ENCODE measurements around the gene GPER1.

GPER1 gene

DNA sequence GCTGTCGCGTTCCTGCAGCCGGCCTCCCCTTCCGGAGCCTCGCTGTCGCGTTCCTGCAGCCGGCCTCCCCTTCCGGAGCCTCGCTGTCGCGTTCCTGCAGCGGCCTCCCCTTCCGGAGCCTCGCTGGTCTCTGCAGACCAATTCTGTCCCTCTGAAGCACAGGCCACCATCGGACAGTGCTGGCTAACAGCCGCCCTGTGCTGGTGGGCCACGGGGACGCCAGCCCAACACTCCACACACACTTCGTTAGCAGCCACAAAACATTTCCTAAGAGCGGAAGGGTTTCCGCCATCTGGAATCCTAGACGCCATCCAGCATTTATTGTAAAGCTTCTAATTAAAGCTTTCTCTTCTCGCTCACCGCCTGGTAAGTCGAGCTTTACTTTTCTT, 11.2 kb downstream of the GPER1 start:
- peaks cover 12% of the 10 kb centered on the region for H3K36me3 ChIP-seq (ENCODE audit: control insufficient read depth, insufficient read depth, low read length)
- H3K27me3 ChIP-seq (replicated peaks; ENCODE audit: control insufficient read depth, insufficient read depth, low read length) = no peaks in the 10 kb centered on the region
- no peak for DNase-seq (ENCODE audit: extremely low read depth, insufficient read length)
- peak overlapping the region; percentile 67 for H3K4me3 ChIP-seq (replicated peaks; ENCODE audit: low read depth, low read length)
- TF ChIP-seq, protein P1, sequence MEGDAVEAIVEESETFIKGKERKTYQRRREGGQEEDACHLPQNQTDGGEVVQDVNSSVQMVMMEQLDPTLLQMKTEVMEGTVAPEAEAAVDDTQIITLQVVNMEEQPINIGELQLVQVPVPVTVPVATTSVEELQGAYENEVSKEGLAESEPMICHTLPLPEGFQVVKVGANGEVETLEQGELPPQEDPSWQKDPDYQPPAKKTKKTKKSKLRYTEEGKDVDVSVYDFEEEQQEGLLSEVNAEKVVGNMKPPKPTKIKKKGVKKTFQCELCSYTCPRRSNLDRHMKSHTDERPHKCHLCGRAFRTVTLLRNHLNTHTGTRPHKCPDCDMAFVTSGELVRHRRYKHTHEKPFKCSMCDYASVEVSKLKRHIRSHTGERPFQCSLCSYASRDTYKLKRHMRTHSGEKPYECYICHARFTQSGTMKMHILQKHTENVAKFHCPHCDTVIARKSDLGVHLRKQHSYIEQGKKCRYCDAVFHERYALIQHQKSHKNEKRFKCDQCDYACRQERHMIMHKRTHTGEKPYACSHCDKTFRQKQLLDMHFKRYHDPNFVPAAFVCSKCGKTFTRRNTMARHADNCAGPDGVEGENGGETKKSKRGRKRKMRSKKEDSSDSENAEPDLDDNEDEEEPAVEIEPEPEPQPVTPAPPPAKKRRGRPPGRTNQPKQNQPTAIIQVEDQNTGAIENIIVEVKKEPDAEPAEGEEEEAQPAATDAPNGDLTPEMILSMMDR (IDR thresholded peaks at IDR 0.05; ENCODE audit: insufficient read depth, low read length, poor library complexity, severe bottlenecking) = no peak

DNA sequence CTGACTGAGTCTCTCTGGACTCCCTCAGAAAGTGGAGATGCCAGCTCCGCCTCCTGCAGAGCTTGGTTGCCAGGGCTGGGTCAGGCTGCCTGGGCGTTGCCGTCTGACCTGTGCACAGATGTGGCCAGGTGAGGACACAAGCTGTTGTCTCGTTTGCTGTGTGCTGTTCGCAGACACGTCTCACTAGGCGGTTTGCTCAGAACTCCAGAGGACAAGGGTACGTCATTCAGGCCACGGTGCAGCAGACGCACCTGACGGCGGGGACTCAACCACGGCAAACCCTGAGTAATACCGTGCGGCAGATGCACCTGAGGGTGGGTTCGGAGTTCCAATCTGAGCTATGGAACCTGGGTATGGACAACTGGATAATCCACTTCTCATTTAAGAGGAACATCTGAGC, 11.7 kb downstream of the GPER1 start:
- H3K27me3 ChIP-seq (replicated peaks; ENCODE audit: control insufficient read depth, insufficient read depth, low read length) = no peaks in the 10 kb centered on the region
- DNase-seq (ENCODE audit: extremely low read depth, insufficient read length) = no peak

DNA sequence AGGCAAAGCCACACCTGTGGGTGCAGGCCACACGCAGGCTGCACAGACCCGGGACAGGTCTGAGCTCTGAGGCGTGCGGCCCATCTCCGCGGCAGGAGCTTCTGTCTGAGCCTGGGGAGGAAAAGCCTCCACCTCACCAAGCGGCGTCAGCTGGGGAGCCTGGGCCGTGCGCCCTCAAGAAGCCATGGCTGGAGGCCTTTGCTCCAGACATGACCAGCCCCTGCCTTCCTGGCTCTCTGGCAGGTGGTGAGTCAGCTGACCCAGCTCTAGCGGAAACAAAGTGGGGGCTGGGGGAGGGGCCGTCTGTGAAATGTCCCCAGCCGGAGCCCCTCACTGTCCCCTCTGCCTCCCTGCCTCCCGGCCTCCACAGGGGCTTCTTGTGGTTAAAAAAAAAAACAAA, 12.5 kb downstream of the GPER1 start:
- Histone ChIP-seq H3K27me3 (replicated peaks; ENCODE audit: control insufficient read depth, insufficient read depth, low read length) (no peaks in the 10 kb centered on the region), H3K4me3 (replicated peaks; ENCODE audit: low read depth, low read length) (peak overlapping the region; percentile 67; the same call in 1 of the 2 replicates), H3K36me3 (ENCODE audit: control insufficient read depth, insufficient read depth, low read length) (peaks cover 11% of the 10 kb centered on the region)
- no peak for DNase-seq (ENCODE audit: extremely low read depth, insufficient read length)
- TF ChIP-seq, protein P1 (IDR thresholded peaks at IDR 0.05; ENCODE audit: insufficient read depth, low read length, poor library complexity, severe bottlenecking) = no peak

More for the DNA sequence above, 11.7 kb downstream of the GPER1 start:
- H3K36me3 ChIP-seq (ENCODE audit: control insufficient read depth, insufficient read depth, low read length) = peaks cover 11% of the 10 kb centered on the region
- peak overlapping the region; percentile 67 for H3K4me3 ChIP-seq (replicated peaks; ENCODE audit: low read depth, low read length)
- TF ChIP-seq, protein P1 (IDR thresholded peaks at IDR 0.05; ENCODE audit: insufficient read depth, low read length, poor library complexity, severe bottlenecking) = no peak

DNA sequence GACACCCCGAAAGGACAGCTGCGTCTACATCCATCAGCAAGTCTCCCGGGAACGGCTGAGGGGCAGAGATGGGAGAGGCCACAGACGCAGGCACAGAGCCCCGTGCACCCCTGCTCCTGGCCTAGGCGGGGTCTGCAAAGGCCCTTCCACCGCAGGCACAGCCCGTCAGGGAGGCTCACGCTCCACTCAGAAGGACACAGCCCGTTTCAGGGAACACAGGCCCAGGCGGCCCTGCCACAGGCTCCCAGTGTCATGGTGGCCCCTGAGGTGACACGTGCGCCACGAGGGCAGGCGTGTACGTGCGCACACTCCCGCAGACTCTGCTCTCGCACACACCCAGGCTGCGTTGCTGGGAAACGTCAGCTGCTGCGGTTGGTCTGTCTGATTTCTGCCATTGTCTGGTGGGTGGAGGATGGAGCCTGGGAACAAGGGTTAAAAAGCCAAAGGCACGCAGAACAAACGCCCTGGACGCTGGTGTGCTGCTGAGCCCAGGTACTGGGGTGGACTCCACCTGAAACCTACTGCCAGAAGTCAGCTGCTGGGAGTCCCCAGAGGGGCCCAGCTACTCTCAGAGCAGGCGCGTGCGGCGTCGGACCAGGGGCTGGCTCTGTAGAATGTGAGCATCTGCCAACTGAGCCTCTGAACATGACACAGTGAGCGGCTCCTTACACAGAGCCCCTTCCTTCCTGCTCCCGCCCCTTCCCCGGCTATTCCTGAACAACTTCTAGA, 13.1 kb downstream of the GPER1 start:
- peaks cover 11% of the 10 kb centered on the region for H3K36me3 ChIP-seq (ENCODE audit: control insufficient read depth, insufficient read depth, low read length)
- no peak for DNase-seq (ENCODE audit: extremely low read depth, insufficient read length)
- TF ChIP-seq, protein P1 (IDR thresholded peaks at IDR 0.05; ENCODE audit: insufficient read depth, low read length, poor library complexity, severe bottlenecking) = no peak
- H3K4me3 ChIP-seq (replicated peaks; ENCODE audit: low read depth, low read length) = no peak overlapping the region
- no peaks in the 10 kb centered on the region for H3K27me3 ChIP-seq (replicated peaks; ENCODE audit: control insufficient read depth, insufficient read depth, low read length)

DNA sequence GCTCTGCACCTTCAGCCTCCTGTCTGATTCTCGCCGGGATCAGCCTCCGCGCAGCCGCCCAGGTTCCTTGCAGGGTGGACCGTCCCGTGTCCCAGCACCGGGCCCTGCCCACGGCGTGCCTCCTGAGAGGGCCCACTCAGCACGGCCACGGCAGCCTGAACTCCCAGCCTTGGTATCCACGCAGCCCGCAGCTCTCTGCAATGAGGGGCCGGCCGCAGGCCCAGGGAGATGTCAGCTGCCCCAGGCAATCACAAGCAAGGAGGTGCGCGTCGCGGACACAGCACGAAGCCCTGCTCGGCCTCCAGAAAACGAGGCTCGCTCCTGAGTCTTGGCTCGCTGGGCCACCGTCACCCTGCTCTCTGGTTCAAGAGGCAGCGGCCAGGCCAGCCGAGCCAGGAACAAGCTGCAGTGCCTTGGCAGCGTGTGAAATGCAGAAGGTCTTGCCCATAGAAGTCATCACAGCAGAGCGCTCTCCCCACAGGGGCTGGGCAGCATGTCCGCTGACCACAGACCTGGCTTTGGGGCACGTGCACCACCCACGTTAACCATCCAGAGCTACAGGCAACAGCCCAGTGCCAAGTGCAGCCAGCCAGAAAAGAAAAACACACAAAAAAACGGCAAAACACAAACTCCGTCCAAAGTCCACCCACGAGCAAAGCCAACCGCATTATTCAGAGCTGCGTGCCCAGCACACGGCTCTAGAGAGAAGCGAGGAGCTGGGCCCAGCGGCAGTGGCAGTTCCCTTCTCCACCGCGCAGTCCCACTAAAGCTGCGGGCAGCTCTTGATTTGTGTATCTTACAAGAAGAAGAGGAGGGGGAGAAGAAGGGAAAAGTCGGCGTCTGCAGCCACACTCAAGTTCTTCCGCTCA, 13.9 kb downstream of the GPER1 start:
- TF ChIP-seq, protein P1 (IDR thresholded peaks at IDR 0.05; ENCODE audit: insufficient read depth, low read length, poor library complexity, severe bottlenecking) = no peak
- DNase-seq (ENCODE audit: extremely low read depth, insufficient read length) = no peak
- Histone ChIP-seq H3K4me3 (replicated peaks; ENCODE audit: low read depth, low read length) (no peak overlapping the region), H3K36me3 (ENCODE audit: control insufficient read depth, insufficient read depth, low read length) (peaks cover 11% of the 10 kb centered on the region), H3K27me3 (replicated peaks; ENCODE audit: control insufficient read depth, insufficient read depth, low read length) (no peaks in the 10 kb centered on the region)

Data from GM06990 (cell line).